GM12878 (cell line): ENCODE results near the gene HAUS1. TPM values are rescaled to one million over a fixed set of nuclear protein-coding genes. Genes with fewer than 3 reads are reported as not detected.

Experiments used
- ATAC-seq: fragments of 200-7000 bp; cut with Tn5 transposase; 3 replicates; pipeline ENCODE4 v1.9.1; 2020; ENCODE audit warnings: mild to moderate bottlenecking, moderate library complexity
- BruUV-seq: library from RNA; stranded (reverse); fragments of 400-500 nt; replicated peaks from 2 replicates; lab custom pipeline; 2021; lab: Mats Ljungman, UMichigan
- CTCF ChIA-PET: fragments of 300-600 bp; sonication (Branson Sonifier 250); formaldehyde crosslinking; extraction: SDS; loops from one replicate; lab custom pipeline; 2021; ENCODE audit warnings: inconsistent platforms; lab: Yijun Ruan, JAX
- POLR2A ChIA-PET: fragments of 350-600 bp; formaldehyde crosslinking; extraction: SDS; loops from one replicate; lab custom pipeline; 2021; ENCODE audit warnings: inconsistent platforms; lab: Charles Lee
- RAD21 ChIA-PET: fragments of 300-600 bp; sonication (Branson Sonifier 250); formaldehyde crosslinking; loops from one replicate; lab custom pipeline; 2023; ENCODE audit warnings: antibody characterized with exemption; ENCODE audit not compliant: unreplicated experiment; lab: Charles Lee
- SMC1A ChIA-PET: fragments of 300-600 bp; sonication (Branson Sonifier 250); formaldehyde crosslinking; loops from one replicate; lab custom pipeline; 2023; ENCODE audit not compliant: unreplicated experiment, uncharacterized antibody; lab: Charles Lee
- DNase-seq: peaks from one replicate; pipeline ENCODE4 v3.0.0-alpha.2; 2011; ENCODE audit warnings: low read depth, low spot score
- FAIRE-seq: peaks from 3 replicates; lab custom pipeline; 2011; peaks lifted over from hg19 to GRCh38; lab: Jason Lieb, UNC
- H2AFZ ChIP-seq: 2 replicates; pipeline ENCODE4 v1.6.0; 2011; ENCODE audit warnings: low read depth, low read length, control low read depth; ENCODE audit not compliant: control insufficient read depth
- H3K27ac ChIP-seq: 2 replicates; pipeline ENCODE4 v1.5.1; 2011; ENCODE audit warnings: control low read depth; ENCODE audit not compliant: control insufficient read depth, insufficient read depth
- H3K27me3 ChIP-seq, 2 experiments: replicated peaks in 1 of 2; 2 replicates each; pipeline versions ENCODE4 v1.6.0 to v1.6.1; 2011; ENCODE audit warnings: low read length in 1 of 2; ENCODE audit not compliant: control insufficient read depth in 2 of 2, insufficient read depth in 2 of 2
- H3K36me3 ChIP-seq, 2 experiments: 2 replicates each; pipeline ENCODE4 v1.5.1; 2011; ENCODE audit warnings: low read length in 1 of 2; ENCODE audit not compliant: control insufficient read depth in 2 of 2, insufficient read depth in 2 of 2
- H3K4me1 ChIP-seq: 2 replicates; pipeline ENCODE4 v1.6.1; 2011; ENCODE audit warnings: mild to moderate bottlenecking, low read length, moderate library complexity, mixed read lengths; ENCODE audit not compliant: control insufficient read depth, insufficient read depth
- H3K4me2 ChIP-seq: 2 replicates; pipeline ENCODE4 v1.6.0; 2011; ENCODE audit warnings: control low read depth; ENCODE audit not compliant: control insufficient read depth, insufficient read depth
- H3K4me3 ChIP-seq: fragments of 200-600 bp; sonication (generic); 2 replicates; pipeline ENCODE4 v1.5.1; 2016
- H3K79me2 ChIP-seq: 2 replicates; pipeline ENCODE4 v1.6.0; 2011; ENCODE audit warnings: low read length; ENCODE audit not compliant: control insufficient read depth, insufficient read depth
- H3K9ac ChIP-seq: 2 replicates; pipeline ENCODE4 v1.8.0; 2011; ENCODE audit warnings: low read length, control low read depth, mixed read lengths; ENCODE audit not compliant: control insufficient read depth, insufficient read depth
- H3K9me3 ChIP-seq: replicated peaks from 3 replicates; pipeline ENCODE4 v1.5.1; 2011; ENCODE audit warnings: mild to moderate bottlenecking, low read length; ENCODE audit not compliant: control insufficient read depth, insufficient read depth
- H4K20me1 ChIP-seq: 2 replicates; pipeline ENCODE4 v1.6.0; 2011; ENCODE audit not compliant: control insufficient read depth, insufficient read depth
- TAF1 ChIP-seq: IDR thresholded peaks from 2 replicates; pipeline ENCODE4 v1.6.1; 2011; ENCODE audit warnings: mild to moderate bottlenecking, low read depth, low read length, borderline replicate concordance
- ZNF24 ChIP-seq: fragments of 450-650 bp; IDR thresholded peaks from 2 replicates; pipeline ENCODE4 v1.6.1; 2017; ENCODE audit warnings: antibody characterized with exemption, mild to moderate bottlenecking
- WGBS: methylation state at CpG from one replicate; pipeline ENCODE4 v1.1.6; 2016; ENCODE audit warnings: low lambda C conversion rate; ENCODE audit not compliant: insufficient replicate concordance, insufficient coverage; ENCODE audit errors: missing lambda C conversion rate; 5-methylcytosine and 5-hydroxymethylcytosine counted together
- in situ Hi-C: fragments of 300-500 bp; cut with MboI; formaldehyde crosslinking; loops from 9 replicates; pipeline ENCODE4 v1.14.3; 2018; ENCODE audit warnings: mixed read lengths
- intact Hi-C: fragments of 100-400 bp; cut with micrococcal nuclease; formaldehyde crosslinking; loops from one replicate; pipeline ENCODE4 v1.14.2; 2022; ENCODE audit not compliant: unreplicated experiment
- polyA plus RNA-seq, 11 experiments: library from polyadenylated mRNA; depleted of rRNA in 4 of 11; unstranded in 6 of 11; stranded (reverse) in 5 of 11; fragments of >200 nt; fragmentation: Nextera tagmentation in 4 of 11; fragmentation: Illumina TruSeq in 1 of 11; extraction: Ambion mirVana in 4 of 11; extraction: Trizol in 1 of 11; gene quantifications; 1 replicate in 1 of 11; 2 replicates in 10 of 11; pipeline versions ENCODE4 v1.2.1 to v1.2.3, GENCODE V29; 2011 to 2016; ENCODE audit warnings: inconsistent platforms in 2 of 11, missing spikeins in 2 of 11, low read depth in 1 of 11
- total RNA-seq, 4 experiments: library from RNA; depleted of rRNA in 3 of 4; stranded (reverse); fragments of >200 nt in 3 of 4; fragmentation: Illumina TruSeq in 1 of 4; extraction: Trizol in 1 of 4; gene quantifications; 2 replicates each; pipeline versions ENCODE4 v1.2.1 to v1.2.3, GENCODE V29; 2013 to 2021
- TF ChIP-seq, protein P1 (sequence below): fragments of 450-650 bp; formaldehyde crosslinking; IDR thresholded peaks from 2 replicates; pipeline ENCODE4 v1.4.0; 2020; ENCODE audit warnings: mild to moderate bottlenecking, moderate library complexity

HAUS1 gene
- total and polyA plus RNA-seq, 10 of the 15 experiments (the other 5 are each of a cell fraction or from before 2014, with no cell fraction given): 41.2 to 182 (median 91.9) TPM

DNA sequence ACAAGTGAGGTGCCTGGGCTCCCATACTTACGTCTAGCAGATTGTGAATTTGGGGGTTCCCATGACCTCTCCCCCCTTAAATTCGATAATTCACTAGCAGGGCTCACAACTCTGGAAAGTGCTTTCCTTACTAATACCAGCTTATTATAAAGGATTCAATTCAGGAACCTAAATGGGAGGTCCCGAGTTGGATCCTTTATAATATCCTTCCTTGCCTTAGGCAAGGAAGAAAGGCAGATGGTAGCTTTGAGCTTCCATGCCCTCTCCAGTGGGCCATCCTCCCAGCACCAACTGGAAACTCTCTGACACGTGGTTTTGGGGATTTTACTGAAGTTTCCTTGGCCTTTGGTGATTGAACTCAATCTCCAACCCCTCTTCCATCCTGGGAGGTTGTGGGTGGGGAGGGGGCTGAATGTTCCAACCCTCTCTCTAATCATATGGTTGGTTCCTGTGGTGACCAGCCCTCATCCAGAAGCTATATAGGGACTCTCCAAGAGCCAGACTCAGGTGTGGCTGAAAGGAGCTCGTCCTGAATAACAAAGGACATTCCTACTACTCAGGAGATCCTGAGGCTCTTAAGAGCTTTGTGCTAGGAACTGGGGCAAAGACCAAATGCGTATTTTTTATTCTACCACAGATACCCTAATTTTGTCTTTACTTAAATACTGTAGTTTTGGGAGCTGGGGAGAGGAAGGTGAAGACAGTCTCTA is 62.2 kb downstream of the HAUS1 start:
- POLR2A ChIA-PET: interaction anchor here (0.5 to 0.6 kb wide), 2 partner anchors 11 to 756 kb away, joined by 5 to 6 read pairs; no protein-coding TSS in a partner anchor
- Histone ChIP-seq H3K79me2 (no peaks in the 10 kb centered on the region), H3K27me3 (no peaks in the 10 kb centered on the region), H3K27ac (no peak overlapping the region)
- TF ChIP-seq ZNF24 (no peak), TAF1 (no peak)
- TF ChIP-seq, protein P1, sequence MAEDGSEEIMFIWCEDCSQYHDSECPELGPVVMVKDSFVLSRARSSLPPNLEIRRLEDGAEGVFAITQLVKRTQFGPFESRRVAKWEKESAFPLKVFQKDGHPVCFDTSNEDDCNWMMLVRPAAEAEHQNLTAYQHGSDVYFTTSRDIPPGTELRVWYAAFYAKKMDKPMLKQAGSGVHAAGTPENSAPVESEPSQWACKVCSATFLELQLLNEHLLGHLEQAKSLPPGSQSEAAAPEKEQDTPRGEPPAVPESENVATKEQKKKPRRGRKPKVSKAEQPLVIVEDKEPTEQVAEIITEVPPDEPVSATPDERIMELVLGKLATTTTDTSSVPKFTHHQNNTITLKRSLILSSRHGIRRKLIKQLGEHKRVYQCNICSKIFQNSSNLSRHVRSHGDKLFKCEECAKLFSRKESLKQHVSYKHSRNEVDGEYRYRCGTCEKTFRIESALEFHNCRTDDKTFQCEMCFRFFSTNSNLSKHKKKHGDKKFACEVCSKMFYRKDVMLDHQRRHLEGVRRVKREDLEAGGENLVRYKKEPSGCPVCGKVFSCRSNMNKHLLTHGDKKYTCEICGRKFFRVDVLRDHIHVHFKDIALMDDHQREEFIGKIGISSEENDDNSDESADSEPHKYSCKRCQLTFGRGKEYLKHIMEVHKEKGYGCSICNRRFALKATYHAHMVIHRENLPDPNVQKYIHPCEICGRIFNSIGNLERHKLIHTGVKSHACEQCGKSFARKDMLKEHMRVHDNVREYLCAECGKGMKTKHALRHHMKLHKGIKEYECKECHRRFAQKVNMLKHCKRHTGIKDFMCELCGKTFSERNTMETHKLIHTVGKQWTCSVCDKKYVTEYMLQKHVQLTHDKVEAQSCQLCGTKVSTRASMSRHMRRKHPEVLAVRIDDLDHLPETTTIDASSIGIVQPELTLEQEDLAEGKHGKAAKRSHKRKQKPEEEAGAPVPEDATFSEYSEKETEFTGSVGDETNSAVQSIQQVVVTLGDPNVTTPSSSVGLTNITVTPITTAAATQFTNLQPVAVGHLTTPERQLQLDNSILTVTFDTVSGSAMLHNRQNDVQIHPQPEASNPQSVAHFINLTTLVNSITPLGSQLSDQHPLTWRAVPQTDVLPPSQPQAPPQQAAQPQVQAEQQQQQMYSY (CRISPR knock-in tag): no peak
- TF ChIP-seq, all 136 proteins: peak for 0
- ChIA-PET SMC1A (interaction anchor here (0.6 to 1.4 kb wide), 2 partner anchors 15 to 23 kb away, joined by 3 to 5 read pairs; no protein-coding TSS in a partner anchor), CTCF (interaction anchor here (0.7 to 1.9 kb wide), 10 partner anchors 10 to 316 kb away, joined by 3 to 6 read pairs (median 4); no protein-coding TSS in a partner anchor), RAD21 (interaction anchor here (1.0 to 1.3 kb wide), 3 partner anchors 15 to 46 kb away, joined by 3 to 5 read pairs (median 3); no protein-coding TSS in a partner anchor)
- H4K20me1 ChIP-seq: no peaks in the 10 kb centered on the region
- H3K4me2 ChIP-seq: no peak overlapping the region
- H3K9me3 ChIP-seq: no peaks in the 10 kb centered on the region
- WGBS: 53% methylated on average over 6 of the region's 6 CpGs
- no peak overlapping the region for H2AFZ ChIP-seq
- intact Hi-C loops: no loop called here
- no peaks in the 10 kb centered on the region for H3K36me3 ChIP-seq
- in situ Hi-C loops: no loop called here
- H3K4me3 ChIP-seq: no peak overlapping the region
- no TSS peak for BruUV-seq
- no peak overlapping the region for H3K9ac ChIP-seq
- H3K4me1 ChIP-seq: peaks cover 16% of the 10 kb centered on the region
- no peak for FAIRE-seq
- no peak for DNase-seq
- ATAC-seq: no peak
